ENCODE results near the gene TEX54. TPM values are rescaled to one million over a fixed set of nuclear protein-coding genes. Genes with fewer than 3 reads are reported as not detected.

The TEX54 gene
- total and polyA plus RNA-seq, 2 of the 13 experiments (the other 11 are each of a cell fraction or from before 2014, with no cell fraction given), result not detected

- TF ChIP-seq, protein P1, sequence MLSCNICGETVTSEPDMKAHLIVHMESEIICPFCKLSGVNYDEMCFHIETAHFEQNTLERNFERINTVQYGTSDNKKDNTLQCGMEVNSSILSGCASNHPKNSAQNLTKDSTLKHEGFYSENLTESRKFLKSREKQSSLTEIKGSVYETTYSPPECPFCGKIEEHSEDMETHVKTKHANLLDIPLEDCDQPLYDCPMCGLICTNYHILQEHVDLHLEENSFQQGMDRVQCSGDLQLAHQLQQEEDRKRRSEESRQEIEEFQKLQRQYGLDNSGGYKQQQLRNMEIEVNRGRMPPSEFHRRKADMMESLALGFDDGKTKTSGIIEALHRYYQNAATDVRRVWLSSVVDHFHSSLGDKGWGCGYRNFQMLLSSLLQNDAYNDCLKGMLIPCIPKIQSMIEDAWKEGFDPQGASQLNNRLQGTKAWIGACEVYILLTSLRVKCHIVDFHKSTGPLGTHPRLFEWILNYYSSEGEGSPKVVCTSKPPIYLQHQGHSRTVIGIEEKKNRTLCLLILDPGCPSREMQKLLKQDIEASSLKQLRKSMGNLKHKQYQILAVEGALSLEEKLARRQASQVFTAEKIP (CRISPR knock-in tag; IDR thresholded peaks at IDR 0.05; ENCODE audit: borderline replicate concordance), result no peak
- no peak for TF ChIP-seq NR3C1 (CRISPR knock-in tag; IDR thresholded peaks at IDR 0.05)
- TF ChIP-seq SMAD1 (CRISPR knock-in tag; IDR thresholded peaks at IDR 0.05; ENCODE audit: borderline replicate concordance, low read depth), result no peak
- TF ChIP-seq SNRNP70 (IDR thresholded peaks at IDR 0.05; ENCODE audit: low read depth, low read length), result 0 out of 2 replicates have a peak, but pooled peaks have one; percentile 40
- 0 out of 2 replicates have a peak, but pooled peaks have one; percentile 63 for TF ChIP-seq PAF1 (CRISPR knock-in tag; IDR thresholded peaks at IDR 0.05)
- no peak for TF ChIP-seq ZNF235 (CRISPR knock-in tag; IDR thresholded peaks at IDR 0.05; ENCODE audit: borderline replicate concordance)
- peak; percentile 25; the same call in 1 of the 2 replicates for TF ChIP-seq MIER2 (CRISPR knock-in tag; IDR thresholded peaks at IDR 0.05)
- TF ChIP-seq, protein P2, sequence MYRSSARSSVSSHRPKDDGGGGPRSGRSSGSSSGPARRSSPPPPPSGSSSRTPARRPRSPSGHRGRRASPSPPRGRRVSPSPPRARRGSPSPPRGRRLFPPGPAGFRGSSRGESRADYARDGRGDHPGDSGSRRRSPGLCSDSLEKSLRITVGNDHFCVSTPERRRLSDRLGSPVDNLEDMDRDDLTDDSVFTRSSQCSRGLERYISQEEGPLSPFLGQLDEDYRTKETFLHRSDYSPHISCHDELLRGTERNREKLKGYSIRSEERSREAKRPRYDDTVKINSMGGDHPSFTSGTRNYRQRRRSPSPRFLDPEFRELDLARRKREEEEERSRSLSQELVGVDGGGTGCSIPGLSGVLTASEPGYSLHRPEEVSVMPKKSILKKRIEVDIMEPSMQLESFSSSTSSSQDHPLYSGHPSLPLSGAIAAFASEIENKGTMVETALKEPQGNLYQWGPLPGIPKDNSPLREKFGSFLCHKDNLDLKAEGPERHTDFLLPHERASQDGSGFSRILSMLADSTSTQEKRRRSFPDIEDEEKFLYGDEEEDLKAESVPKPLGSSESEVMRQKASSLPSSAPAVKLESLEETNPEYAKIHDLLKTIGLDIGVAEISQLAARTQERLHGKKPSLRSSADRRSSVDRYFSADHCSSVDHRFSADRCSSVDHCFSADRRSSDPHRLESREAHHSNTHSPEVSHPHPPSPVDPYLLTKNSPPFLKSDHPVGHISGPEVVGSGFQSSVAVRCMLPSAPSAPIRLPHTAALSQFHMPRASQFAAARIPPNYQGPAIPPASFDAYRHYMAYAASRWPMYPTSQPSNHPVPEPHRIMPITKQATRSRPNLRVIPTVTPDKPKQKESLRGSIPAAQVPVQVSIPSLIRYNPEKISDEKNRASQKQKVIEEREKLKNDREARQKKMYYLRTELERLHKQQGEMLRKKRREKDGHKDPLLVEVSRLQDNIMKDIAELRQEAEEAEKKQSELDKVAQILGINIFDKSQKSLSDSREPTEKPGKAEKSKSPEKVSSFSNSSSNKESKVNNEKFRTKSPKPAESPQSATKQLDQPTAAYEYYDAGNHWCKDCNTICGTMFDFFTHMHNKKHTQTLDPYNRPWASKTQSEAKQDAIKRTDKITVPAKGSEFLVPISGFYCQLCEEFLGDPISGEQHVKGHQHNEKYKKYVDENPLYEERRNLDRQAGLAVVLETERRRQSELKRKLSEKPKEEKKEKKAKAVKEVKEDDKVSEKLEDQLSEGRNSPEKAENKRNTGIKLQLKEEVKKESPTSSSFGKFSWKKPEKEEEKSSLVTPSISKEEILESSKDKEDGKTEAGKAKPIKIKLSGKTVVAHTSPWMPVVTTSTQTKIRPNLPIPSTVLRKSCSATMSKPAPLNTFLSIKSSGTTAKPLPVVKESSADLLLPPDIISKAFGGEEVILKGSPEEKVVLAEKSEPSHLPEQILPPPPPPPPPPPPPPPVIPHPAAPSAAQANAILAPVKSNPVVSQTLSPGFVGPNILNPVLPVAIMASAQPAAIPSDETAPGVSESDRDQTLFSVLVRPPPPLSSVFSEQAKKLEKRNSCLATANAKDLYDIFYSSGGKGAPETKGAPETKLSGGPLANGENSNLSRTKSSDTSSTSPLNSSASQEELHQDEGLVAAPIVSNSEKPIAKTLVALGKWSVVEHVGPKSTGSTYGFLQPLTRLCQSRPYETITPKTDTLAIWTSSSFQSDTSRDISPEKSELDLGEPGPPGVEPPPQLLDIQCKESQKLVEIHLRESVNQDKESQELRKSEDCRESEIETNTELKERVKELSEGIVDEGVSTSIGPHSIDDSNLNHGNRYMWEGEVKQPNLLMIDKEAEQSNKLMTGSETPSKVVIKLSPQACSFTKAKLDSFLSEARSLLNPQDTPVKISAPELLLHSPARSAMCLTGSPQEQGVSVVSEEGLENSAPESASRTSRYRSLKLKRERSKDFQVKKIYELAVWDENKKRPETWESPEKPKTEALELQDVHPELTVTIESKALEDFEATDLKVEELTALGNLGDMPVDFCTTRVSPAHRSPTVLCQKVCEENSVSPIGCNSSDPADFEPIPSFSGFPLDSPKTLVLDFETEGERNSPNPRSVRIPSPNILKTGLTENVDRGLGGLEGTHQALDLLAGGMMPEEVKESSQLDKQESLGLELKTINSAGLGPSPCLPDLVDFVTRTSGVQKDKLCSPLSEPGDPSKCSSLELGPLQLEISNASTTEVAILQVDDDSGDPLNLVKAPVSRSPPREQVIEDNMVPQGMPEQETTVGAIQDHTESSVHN (CRISPR knock-in tag; IDR thresholded peaks at IDR 0.05), result peak; percentile 97
- TF ChIP-seq TFDP2 (CRISPR knock-in tag; IDR thresholded peaks at IDR 0.05), result peak; percentile 81
- peak; percentile 89 for TF ChIP-seq ZNF160 (CRISPR knock-in tag; IDR thresholded peaks at IDR 0.05)
- peak; percentile 96 for TF ChIP-seq BORCS8-MEF2B (CRISPR knock-in tag; IDR thresholded peaks at IDR 0.05)
- no peak for TF ChIP-seq ZNF670 (CRISPR knock-in tag; IDR thresholded peaks at IDR 0.05; ENCODE audit: borderline replicate concordance)
- TF ChIP-seq ATF5 (CRISPR knock-in tag; IDR thresholded peaks at IDR 0.05; ENCODE audit: low read depth), result peak; percentile 36; the same call in 1 of the 2 replicates
- peak; percentile 96 for TF ChIP-seq RBM22 (optimal IDR thresholded peaks at IDR 0.05; ENCODE audit: low read length)
- no peak; the same call in 1 of the 2 replicates for TF ChIP-seq FOXJ3 (CRISPR knock-in tag; IDR thresholded peaks at IDR 0.05; ENCODE audit: borderline replicate concordance)
- TF ChIP-seq U2AF2 (IDR thresholded peaks at IDR 0.05; ENCODE audit: low read depth, low read length), result no peak
- TF ChIP-seq ZFP62 (CRISPR knock-in tag; IDR thresholded peaks at IDR 0.05), result no peak
Observed at GRCh38 chr11:62787005-62787759, 45.5 kb downstream of the TEX54 start, which contains the start of gene TMEM179B (continued).
